ENCODE data around the gene GUK1.

Gene GUK1

DNA sequence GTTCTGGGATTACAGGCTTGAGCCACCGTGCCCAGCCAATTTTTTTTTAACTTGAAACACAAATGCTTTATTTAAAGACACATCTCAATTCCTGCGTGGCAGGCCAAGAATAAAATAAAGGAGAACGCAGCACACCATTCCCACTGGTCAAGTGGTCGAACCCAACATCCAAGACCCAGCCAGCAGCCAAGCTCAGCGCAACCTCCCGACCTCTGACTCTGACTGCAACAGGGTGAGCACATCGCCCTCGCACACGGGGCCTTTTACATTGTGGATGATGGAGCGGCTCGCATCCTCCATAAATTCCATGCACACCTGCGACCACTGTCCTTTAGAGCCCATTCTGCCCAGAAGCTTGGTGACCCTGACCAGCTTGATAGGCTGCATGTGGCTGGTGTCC lies 5.5 kb upstream of the GUK1 start:
- no peak for DNase-seq

DNA sequence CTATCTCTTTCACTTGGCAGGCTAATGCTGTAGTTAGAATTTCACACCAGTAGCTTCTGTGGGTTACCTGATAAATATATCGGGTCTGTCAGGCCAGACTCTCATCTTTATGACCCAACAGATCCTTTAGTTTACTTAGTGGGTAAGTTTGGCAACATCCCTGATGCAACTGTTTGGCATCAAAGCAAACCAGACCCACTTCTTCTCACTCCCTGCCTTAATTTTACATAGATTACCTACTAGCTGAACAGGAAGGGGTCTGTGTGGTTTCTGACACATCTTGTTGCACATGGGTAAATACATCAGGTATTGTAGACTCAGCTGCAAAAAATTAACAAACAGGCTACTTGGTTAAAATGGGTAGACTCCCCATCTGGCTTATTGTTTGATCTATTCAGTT lies 3.2 kb upstream of the GUK1 start:
- no peak for DNase-seq

DNA sequence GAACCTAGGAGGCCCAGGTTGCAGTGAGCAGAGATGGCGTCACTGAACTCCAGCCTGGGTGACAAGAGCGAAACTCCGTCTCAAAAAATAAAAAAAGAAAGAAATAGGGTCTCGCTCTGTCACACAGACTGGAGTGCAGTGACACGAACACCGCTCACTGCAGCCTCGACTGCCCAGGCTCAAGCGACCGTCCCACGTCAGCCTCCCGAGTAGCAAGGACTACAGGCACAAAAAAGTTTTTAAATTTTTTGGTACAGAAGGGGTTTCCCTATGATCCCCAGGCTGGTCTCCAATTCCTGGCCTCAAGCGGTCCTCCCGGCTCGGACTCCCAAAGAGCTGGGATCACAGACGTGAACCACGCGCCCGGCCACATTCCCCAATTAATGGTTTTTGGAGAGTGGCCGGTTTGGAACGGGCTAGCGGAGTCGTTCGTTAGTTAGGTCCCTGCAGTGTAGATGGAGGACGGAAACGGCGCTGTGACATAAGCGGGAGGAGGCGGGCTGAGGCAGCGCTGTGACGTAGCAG lies 611 bp upstream of the GUK1 start:
- DNase-seq = no peak

DNA sequence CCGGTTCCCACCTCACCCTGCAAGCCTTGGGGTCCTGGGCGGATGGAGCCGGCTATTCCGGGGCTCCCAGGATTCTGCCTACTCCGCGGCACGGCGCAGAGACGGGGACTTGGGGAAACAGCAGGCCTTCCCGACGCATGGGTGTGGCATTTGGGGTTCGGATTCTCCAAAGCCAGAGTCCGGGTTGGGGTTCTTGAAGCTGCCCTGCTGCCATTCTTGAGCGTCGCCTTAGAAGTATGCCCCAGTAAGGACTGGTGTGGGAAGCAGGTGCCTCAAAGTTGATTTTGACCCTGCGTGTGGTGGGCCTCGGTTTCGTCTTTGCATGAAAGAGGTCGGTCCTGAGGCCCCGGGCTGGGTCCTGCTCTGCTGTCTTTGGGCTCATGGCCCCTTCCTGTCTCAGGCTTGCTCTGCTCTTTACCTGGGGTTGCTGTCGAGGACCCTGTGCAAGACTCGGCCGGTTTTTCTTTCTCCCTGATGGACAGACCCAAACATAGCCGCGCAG lies 696 bp downstream of the GUK1 start:
- DNase-seq = no peak

DNA sequence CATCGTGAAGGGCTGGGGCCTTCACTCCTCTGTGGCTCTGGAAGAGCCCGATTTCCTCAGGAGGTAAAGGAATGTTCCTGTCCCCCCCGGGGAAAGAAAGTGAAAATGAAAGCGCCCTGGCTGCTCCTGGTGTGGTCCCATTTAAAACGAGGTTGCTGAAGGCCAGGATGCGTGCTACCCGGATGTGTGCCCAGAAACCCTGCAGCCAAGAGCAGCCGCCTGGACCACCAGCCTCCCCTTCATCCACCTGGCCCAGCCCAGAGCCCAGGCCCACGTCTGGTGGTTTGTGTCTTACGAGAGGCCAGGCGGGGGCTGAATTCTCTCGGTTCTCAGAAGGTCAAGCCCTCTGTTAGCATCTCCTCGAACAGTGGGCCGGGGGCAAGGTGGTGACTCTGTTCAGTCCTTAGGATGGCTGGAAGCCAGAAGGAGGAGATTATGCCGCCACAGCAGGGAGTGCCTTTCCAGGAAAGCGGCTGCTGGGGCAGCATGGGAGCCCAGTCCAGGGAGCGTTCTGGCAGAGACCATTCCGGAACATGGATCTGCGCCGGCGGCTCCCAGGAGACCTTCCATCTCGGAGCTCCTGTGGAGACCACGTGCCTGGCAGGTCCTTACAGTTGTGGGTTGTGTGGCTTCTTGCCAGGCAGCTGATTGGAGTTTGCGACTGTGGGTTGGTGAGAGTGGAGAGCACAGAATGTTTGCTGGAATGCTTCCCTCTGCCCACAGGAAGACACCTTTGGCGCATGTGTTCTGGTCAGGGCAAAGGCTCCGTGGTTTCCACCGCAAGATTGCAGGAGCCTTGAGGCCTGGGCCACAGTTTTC lies 1.4 kb downstream of the GUK1 start:
- DNase-seq = no peak

DNA sequence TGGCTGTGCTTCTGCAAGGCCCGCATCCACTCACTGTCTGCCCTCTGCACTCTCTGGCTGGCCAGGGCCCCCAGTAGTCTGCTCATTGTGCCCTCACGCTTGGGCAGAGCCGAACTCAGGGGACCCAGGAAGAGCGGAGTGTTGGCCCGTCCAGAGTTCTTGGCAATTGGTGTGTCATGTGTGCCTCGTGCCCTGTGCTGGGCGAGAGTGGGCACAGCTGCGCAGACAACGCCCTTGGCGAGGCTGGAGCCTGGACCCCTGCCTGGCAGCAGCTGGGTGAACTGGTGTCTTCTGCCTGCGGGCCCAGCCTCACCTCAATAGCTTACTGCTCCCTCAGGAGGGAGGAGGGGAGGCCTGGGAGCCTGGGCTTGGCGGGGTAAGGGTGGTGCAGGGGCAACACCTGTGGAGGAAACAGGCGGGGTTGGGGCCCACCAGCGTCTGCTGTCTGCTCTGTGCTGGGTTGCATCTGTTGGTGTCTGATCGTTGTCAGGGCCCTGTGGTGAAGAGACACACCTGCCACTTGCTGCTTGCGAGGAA lies 2.1 kb downstream of the GUK1 start:
- peak; percentile 41 for DNase-seq

DNA sequence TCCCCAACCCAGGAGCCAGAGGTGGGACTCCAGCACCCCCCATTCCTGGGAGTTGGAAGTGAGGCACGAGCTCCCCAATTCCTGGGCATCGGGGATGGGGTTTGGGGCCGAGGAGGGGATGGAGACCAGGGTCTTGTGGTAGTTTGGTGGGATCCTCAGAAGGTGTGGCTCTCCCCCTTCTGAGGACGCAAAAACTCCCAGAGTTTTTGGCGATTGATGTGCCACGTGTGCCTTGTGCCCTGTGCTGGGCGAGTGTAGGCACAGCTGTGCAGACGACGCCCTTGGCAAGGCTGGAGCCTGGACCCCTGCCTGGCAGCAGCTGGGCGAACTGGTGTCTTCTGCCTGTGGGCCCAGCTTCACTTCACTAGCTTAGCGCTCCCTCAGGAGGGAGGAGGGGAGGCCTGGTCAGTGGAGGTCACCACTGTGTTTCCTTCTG lies 2.6 kb downstream of the GUK1 start:
- DNase-seq = no peak

DNA sequence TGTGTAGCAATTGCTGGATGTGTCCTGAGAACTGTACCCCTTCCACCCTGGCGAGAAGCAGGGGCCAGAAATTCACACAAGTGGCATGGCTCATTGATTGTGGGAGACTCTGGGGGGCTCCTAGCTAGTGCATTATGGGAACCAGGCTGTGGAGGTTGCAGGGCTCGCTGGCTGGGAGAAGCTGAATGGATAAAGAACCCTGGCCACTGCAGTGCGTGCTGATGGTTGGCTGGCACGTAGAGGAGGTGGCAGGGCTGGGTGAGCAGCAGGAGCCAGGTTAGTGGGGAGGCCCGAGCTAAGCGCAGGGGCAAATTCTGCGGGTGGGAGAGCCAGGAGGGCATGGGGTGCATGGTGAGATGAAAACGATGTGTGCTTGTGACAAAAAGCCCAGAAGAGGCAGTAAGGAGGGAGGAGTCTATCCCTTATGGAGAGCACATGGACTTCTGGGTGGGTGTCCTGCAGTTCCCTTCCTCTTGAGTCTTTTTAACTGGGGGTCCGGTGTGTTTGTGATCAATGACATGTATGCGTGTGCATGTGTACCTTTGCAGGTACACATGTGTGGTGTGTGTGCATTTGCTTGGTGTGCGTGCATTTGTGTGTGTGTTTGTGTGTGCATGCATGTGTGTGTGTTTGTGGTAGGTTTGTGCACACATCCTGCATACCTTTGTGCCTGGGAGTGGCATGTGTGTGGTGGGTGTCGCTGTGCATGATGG lies 3.6 kb downstream of the GUK1 start:
- DNase-seq = no peak

DNA sequence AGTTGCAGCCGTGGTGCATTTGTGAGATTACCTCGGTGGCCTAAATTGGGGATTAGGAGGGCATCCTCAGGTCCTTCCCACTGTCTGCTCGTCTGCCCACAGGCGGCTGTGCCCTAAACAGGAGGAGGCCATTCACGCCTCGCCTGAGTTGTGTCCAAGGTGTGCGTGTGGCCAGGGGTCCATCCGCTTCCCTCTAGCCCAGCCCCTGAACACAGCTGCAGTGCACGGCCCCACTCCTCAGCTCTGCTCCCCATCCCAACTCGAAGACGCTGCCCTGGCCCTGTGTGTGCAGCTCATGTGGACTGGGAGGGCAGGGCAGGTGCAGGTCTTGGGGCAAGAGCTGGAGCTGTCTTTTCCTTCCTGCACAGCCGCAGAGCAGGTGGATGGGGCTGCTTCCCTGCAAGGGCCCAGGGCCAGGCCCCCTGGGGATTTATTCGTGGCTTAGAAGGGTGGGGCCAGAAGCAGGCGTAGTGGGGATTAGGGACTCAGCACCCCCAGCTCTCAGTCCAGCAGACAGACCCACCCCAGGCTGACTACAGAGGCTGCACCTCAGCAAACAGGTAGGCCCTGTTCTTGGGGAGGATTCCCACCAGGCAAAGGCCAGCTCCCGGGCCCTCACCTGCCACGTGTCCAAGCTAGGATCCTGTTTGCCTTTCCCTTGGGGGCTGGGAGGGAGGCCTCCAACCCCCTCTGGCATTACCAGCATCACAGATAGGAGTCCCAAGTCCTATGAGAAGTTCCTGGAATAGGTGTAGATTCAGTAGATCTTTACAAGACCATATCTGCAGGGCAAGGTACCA lies 4.3 kb downstream of the GUK1 start:
- DNase-seq = no peak

DNA sequence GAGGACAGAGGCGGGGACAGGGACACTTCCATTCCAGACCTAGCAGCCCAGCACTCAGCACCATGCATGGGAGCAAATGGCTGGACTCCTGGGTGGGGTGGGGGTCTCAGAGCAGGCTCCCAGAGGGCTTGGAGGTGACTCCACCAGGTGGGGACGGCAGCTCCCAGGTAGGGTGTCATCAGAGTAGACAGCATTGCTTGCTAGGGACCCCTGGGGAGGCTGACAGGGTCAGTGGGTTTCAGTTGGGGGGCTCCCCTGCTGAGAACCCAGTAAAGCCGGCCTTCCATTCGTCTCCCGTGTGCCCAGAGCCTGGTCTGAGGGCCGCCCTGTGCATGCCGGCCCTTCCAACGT lies 4.9 kb downstream of the GUK1 start:
- no peak for DNase-seq

DNA sequence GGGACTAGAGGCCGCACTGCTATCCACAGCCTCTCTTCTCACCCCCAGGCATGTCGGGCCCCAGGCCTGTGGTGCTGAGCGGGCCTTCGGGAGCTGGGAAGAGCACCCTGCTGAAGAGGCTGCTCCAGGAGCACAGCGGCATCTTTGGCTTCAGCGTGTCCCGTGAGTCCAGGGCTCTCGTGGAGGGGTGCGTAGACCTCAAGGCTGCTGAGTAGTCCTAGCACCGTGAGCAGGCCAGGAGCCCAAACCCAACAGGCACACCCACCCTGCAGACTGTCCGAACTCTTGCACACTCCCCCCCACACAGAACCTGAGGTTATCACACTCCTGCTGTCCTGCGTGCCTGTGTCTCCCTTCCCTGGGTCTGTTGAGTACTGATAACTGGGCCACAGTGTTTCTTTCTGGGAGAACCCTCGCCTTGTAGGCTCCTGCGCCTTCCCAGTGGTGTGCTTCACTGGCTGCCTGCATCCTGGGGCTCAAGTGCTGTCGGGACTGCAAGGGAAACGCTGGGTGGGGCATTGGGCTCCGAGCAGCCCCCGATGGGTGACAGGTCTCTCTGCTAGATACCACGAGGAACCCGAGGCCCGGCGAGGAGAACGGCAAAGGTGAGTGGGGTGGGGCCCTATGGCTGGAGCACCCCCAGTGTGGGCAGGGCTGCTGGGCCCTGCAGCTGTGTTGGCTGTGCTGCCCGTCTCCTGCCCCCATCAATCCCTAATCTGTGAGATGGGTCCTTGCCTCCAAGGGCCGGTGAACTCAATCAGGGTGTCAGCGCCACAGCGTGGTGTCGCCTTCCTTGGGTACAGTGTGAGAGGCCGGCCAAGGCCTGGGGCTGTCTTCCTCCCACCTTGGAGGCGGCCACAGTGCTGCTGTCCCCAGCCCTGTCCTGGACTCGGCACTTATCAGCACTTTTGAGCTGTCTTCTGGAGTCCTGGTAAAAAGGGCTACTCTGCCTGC lies 5.7 kb downstream of the GUK1 start:
- no peak for DNase-seq

DNA sequence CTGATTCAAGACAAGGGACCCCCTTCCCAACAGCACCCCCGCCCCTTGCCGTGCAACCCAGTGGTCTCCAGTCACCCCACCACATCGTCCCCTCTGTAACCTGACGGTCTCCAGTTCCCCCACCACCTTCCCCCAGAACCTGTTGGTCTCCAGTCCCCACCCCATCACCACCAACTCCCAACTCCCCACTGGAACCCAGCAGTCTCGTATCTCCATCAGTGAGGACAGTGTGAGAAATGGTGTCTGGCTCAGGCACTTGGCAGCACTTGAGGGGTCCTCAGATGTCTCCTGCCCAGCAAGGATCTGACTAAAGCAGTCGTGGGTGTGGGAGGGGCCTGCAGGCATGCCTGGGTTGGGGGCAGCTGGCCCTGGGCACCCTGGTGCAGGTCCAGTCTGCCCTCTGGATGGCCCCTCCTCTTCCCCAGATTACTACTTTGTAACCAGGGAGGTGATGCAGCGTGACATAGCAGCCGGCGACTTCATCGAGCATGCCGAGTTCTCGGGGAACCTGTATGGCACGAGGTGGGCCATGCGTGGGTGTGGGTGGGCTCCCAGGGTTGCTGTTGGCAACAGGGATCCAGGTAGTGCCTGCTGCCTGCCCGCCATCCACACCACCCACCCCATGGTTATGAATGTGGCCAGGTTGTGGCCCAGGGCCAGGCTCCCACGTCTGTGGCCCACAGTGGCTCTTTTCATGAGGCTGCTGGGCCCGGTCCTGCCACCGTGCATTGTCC lies 6.5 kb downstream of the GUK1 start:
- DNase-seq = no peak

DNA sequence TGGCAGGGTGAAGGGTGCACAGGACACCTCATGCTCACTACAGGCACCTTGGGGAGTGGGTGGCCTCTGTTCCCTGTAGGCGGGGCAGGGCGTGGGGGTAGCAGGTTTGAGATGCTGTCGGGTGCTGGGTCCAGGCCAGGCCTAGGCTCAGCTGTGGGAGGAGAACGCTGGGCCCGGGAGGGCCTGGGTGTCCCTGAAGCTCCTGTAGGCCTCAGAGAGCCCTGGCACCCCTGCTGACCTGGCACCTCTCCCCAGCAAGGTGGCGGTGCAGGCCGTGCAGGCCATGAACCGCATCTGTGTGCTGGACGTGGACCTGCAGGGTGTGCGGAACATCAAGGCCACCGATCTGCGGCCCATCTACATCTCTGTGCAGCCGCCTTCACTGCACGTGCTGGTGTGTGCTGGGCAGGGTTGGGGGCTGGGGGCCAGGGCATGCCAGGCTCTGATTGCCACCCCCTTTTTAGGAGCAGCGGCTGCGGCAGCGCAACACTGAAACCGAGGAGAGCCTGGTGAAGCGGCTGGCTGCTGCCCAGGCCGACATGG lies 7.1 kb downstream of the GUK1 start:
- DNase-seq = no peak

DNA sequence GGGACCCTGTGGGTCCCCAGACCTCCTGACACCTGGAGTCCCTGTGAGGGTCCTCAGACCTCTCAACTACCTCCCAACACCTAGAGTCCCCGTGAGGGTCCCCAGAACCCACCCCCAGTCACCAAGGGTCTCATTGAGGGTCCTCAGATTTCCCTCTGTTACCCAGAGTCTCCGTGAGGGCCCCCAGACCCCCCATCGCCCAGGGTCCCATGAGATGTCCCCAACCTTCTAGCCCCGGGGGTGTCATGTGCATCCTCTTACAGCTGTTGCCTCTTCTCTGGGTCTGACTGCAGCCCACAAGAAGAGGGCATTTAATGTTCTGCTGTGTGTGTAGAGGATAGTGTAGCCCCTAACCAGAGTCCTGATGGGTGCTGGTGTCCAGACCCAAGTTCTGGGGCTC lies 7.7 kb downstream of the GUK1 start:
- no peak for DNase-seq

DNA sequence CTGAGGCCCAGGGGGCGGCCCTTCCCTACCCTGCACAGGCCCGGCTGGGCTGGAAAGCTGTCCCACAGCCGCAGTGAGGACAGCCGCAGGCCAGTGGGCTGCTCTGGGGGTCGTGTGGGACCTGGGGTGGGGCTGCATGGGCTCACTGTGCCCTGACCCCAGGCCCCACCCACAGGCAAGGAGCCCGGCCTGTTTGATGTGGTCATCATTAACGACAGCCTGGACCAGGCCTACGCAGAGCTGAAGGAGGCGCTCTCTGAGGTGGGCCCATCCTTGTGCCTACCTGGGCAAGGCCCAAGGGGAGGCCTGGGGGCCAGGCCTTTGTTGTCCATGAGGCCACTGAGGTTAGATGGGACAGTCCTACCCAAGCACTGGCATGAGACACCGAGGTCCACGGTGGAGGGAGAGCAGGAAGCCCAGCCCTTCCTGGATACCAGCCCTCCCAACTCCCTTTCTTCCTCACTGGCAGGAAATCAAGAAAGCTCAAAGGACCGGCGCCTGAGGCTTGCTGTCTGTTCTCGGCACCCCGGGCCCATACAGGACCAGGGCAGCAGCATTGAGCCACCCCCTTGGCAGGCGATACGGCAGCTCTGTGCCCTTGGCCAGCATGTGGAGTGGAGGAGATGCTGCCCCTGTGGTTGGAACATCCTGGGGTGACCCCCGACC lies 8.2 kb downstream of the GUK1 start:
- DNase-seq = no peak

DNA sequence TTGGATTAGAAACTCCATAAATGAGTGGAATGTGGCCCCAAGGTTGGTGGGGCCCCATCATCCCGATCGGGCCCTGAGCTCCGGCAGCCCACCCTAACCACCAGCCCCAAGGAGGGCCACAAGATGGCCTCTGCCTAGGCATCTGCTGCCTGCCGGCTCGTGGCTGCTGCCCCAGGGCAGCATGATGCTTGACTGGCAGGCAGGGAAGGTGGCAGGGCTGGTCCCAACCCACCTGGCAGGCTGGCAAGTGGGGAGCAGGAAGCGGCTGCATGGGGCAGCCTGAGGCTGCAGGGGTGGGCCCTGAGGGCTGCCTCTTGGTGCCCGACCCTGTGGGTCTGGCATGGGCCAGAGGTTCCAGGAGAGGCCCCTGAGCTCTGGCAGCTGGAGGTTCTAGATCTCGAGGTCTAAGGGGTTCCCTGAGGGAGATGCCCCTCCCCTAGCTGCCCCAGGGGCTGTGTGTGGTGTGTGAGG lies 8.9 kb downstream of the GUK1 start:
- DNase-seq = no peak

DNA sequence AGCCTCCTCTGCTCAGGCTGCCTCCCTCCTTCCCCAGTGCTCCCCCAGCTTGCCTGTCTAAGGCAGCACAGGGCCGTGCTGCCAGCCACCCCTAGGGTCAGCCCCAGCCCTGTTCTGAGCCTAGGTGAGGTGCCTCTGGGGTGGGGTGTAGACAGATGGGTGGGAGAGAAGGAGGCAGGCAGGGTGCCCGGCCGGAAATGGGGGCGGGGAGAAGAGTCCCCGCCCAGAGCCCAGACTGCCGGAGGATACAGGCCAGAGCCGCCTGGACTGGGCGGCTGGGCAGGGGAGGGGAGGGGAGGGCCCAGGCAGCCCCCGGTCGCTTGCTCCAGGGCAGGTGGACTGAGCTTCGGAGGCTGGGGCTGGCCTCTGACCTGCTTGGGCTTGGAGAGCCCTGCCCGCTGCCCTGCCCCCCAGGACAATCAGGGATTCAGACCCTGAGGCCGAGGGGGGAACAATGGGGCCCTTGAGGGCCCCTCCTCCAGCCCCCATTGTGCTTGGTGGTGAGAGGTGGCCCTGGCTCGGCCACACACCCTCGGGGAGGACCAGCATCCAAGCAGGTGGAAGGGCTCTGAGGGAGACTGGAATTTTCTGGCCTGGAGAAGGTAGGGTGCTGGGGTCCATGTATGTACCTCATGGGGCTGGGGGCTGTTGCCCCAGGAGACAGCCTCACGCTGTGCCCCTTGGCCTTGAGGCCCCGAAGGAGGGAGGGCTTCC lies 9.5 kb downstream of the GUK1 start, which contains the start of gene GJC2:
GJC2 (plus strand) TSS at position 525 of the 714 bp plus-strand sequence. CDS start 7,829 bp downstream, outside the sequence.
- DNase-seq = no peak

DNA sequence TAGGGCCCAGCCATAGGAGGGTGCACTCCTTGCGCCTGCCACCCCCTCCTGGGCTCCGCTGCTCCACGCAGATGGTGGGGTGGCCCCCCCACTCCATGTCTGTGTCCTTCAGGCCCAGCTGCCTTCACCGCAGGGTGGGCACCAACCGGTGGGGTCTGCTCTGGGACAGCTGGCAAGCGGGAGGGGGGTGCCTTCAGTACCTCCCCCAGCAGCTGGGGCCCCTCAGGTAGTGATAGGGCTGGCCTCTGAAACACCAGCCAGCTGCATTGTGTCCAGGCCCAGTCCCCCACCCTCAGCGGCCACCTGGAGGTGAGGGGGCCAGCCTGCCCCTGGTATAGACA lies 10.0 kb downstream of the GUK1 start:
- no peak for DNase-seq

DNA sequence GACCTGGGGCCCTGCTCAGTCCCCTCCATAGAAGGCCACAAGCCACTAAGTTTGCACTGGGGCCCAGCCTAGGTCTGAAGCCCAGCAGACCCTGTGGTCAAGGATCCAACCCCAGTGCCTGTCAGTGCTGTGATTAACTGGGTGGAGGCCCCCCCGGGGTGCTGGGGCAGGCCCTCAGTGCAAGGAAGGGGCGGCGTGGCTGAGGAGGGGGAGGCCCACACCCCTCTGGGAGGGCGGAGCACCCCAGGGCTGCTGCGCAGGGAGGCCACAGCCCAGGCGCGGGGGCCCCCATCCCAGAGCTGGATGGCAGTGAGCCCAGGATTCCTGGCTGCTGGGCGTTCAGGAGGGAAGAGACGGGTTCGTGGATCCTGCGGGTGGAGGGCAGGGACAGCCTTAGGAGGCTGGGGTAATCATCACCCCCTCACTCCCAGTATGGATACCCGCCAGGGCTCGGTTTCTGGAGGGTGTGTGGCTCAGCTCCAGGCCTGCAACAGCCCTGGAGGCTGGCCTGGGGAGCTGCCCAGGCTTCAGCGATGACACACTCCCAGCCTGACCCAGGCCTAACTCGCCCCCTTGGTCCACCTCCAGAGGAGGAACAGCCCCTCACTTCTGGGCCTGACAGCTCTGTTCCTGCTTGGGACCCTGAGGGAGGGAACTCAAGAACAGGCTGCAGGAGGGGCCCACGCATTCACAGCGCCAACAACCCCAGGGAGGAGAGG lies 10.5 kb downstream of the GUK1 start:
- no peak for DNase-seq
